GM12873 (cell line): ENCODE results near the gene GATA3.

ENCODE experiments used
- TF ChIP-seq, protein P1 (sequence below): IDR thresholded peaks from 2 replicates; pipeline ENCODE4 v1.5.1; 2012; ENCODE audit warnings: low read depth, mild to moderate bottlenecking, moderate library complexity, low read length, control low read depth; ENCODE audit not compliant: insufficient read depth; ENCODE audit errors: missing control alignments

GATA3 gene

DNA sequence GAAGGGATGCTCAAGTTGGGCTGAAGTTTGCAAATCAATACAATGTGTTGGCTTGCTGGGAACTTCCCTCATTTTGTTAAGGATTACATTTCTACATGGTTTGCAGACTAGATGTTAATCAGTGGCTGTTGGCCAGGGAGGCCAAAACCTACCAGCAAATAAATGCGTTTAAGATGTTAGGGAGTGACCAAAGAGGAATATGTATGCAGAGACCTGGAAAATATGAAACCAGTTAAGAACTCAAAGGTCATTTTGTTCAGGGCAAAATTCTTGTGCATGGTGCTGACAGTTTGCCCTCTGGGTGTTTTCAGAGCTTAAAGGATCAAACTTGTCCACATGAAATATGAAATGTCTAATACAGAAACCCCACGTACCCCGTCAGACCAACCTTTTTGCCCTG is 30.3 kb downstream of the GATA3 start:
- TF ChIP-seq, protein P1, sequence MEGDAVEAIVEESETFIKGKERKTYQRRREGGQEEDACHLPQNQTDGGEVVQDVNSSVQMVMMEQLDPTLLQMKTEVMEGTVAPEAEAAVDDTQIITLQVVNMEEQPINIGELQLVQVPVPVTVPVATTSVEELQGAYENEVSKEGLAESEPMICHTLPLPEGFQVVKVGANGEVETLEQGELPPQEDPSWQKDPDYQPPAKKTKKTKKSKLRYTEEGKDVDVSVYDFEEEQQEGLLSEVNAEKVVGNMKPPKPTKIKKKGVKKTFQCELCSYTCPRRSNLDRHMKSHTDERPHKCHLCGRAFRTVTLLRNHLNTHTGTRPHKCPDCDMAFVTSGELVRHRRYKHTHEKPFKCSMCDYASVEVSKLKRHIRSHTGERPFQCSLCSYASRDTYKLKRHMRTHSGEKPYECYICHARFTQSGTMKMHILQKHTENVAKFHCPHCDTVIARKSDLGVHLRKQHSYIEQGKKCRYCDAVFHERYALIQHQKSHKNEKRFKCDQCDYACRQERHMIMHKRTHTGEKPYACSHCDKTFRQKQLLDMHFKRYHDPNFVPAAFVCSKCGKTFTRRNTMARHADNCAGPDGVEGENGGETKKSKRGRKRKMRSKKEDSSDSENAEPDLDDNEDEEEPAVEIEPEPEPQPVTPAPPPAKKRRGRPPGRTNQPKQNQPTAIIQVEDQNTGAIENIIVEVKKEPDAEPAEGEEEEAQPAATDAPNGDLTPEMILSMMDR: no peak

DNA sequence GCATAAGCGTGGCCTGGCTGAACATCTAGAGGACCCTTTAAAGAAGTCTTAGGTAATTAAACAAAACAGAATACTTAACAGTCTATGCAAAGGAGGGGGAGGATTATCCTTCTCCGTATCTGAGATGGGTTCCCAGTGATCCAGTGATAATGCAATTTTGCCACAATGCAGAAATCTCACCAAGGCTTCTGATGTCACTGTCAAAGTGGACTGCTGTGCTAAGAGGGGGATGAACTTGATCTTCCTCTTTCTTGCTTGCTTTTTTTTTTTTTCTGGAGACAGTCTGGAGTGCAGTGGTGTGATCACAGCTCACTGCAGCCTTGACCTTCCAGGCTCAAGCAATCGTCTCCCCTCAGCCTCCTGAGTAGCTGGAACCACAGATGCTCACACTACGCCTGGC is 30.8 kb downstream of the GATA3 start:
- TF ChIP-seq, protein P1: no peak

DNA sequence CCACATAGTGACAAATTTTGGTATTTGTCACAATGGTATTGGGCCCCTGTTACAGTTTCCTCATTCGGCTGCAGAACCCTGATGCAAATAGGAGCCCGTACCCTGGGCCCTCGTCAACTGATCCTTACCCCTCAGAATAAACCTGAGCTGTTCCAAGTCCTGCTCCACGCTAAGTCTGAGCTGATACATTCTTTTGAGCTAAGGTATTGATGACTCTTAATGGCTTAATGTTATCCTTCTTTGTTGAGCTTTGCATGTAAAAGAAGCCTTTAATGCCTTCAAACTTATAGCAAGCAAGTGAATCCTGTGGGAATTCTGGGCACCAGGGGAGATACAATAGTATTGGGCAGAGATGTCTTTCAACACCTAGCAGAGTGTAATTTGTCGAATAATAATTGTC is 31.8 kb downstream of the GATA3 start:
- TF ChIP-seq, protein P1: no peak

DNA sequence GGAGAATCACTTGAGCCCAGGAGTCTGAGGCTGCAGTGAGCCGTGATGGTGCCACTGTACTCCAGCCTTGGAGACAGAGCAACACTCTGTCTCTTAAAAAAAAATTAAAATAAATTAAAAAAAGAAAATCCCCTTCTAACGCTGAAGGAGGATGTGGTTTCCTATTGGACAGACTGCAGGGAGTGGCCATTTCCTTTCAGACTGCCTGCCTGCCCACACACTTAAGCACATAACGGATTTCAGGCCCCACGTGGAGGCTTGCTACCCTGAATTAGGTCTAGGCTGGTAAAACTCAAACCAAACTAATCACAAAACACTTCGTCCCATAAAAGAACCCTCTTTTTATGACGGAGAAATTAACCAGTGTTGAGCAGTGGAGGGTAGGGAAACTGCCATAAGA is 34.0 kb downstream of the GATA3 start:
- TF ChIP-seq, protein P1: no peak

DNA sequence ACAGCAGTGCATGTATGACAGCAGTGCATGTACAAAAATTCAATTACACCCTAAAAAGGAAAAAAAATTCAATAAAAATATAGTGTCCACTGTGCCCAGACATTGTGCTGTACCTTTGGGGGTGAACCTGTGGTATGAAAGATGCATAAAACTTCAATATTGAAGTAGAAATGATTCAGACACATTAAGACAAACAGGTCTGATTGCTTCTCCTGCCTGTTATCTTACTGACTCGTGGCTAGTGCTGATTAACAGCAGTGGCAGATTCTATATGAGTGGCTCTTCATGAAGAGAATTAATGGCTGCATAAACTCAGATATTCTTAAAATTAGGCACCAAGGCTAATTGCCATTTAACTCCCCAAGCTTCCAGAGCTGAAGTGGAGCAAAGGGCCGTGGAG is 37.9 kb downstream of the GATA3 start:
- TF ChIP-seq, protein P1: no peak

DNA sequence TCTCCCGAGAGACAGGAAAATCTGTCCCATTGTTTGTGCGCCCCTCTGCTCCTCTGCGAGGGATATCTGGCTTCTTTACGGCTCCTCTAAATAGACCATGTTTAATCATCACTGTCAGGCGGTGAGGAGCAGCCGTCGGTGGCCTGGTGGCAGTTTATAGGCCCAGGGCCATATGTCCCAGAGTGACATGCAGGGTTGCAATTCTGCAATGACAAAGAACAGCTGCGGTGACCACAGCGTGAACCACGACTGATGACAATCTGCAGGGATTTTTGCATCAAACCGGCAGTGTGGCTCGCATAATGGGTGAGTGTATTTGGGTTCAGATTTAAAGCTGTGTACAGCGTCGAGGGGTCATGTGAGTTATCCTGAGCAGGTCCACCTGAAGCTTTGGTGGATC is 41.5 kb downstream of the GATA3 start:
- TF ChIP-seq, protein P1: no peak

DNA sequence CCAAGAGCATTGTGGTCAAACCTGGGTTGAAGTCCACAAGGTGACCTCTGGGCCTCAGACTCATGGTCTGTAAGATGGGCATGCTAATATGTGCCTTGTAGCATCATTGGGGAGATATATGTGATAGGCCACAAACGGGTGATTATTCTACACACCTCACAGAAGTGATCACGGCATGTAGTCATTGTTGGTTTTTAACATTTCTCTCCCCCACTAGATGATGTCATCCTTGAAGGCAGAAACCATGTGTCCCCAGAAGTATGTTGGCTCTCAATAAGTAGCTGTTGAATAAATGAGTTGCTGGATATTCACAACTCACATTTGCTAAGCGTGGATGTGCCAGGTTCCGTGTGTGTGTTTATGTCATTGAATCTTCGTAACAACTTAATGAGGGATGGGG is 42.4 kb downstream of the GATA3 start:
- TF ChIP-seq, protein P1: no peak

DNA sequence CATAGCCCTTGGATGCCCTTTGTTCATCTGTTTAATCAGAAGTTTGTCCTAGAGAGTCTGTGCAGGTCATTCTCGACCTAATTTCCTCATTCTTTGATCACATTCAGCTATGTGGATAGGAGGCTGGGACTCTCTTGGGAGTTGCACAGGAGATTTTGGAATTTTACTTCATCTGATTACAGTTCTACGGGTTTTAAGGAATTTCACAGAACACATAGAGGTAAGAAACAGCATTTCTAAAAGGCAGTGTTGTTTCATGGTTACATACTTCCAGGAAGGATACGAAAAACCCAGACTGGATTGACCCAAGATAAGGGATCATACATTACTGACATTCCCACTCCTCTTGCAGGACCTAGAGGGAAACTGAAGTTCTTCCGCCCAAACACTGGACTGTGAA is 45.9 kb downstream of the GATA3 start:
- TF ChIP-seq, protein P1: no peak
